H54 (cell line): ENCODE results near the gene ASB2.

ENCODE experiments used
- DNase-seq: peaks from one replicate; pipeline ENCODE4 v3.0.0; 2011; ENCODE audit warnings: low spot score, mixed read lengths; ENCODE audit not compliant: insufficient read length
- FAIRE-seq: peaks from 3 replicates; lab custom pipeline; 2011; peaks lifted over from hg19 to GRCh38; lab: Jason Lieb, UNC
- POLR2A ChIP-seq: IDR thresholded peaks from 2 replicates; pipeline ENCODE4 v1.6.1; 2011; ENCODE audit warnings: low read depth, mild to moderate bottlenecking, low read length

Gene ASB2

DNA sequence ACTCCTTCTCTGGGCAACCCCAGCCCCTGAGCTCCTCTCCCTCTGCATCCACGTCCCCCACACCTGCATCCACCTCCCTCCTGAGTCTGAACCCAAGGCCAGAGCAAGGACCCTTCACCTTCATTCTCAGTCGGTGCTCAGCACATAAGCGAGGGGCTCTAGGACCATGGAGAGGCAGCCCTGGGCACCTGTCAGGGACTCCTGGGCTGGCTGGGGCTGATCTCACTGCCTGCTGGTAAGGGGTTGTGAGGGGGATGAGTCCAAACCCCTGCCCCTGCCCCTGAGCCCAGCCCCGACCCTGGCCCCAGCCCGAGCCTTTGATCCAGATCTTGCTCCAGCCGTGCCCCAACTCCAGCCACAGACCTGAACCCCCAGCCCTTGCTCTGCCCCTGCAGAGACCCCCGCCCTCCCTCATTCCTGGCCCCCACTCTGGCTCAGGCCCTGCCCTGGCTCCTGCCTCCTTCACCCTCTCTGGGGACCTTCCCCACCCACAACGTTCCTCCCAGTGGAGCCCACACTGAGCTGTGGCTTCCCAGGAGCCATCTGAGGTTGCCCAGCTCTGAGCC is 19.8 kb upstream of the ASB2 start:
- no peak for DNase-seq

DNA sequence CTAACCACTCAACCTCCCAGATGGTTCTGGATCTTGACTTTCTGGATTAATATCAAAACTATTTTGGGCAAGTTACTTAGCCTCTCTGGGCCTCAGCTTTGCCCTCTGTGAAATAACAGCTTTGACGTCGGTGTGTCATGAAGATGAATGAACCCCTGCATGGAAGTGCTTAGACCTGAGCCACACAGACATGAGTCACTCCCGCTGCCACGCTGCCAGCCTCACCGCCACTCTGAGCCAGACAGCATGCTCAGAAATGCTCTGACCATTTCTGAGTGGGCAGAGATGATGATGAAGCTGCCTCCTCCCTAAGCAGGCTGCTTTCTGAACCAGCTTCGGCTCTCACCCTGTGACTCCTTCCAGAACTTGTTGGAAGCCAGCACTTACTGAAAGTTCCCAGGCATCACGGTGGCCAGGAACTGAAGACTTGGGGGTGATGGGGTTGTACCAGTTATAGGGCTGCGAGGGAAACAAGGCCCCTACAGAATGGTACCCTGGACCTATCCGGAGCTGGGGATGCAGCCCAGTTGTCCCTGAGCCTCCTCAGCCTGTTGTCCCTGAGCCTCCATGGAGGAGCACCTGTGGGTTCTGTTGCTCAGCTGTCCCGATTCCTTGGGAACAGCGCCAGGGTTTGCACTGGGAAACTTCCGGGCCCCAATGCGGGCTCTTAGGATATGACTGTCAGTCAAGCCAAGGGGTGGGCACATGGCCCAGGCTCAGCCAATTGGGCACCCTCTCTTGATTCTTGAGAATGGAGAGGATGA is 18.7 kb upstream of the ASB2 start:
- FAIRE-seq (peak; percentile 99), DNase-seq (peak; percentile 87)
- no peak for TF ChIP-seq POLR2A

More for the DNA sequence above, 19.8 kb upstream of the ASB2 start:
- no peak for FAIRE-seq
- no peak for TF ChIP-seq POLR2A

DNA sequence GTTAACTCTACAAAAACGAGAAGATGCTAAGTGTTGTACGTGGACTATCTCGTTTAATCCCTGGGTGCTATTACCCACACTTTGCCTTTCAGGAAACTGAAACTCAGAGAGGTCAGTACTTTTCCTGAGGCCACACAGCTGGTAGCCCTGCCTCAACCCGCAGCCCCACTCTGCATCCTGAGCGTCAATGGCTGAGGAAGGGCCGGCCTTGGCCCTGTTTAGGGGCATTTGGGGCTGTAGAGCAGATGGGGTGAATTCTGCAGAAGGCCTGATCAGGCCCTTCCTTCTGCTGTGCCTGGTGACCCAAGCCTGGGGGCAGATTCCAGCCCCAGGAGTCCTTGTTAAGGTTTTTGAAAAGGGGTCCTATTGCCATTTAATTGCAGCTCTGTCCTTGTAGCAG is 17.0 kb upstream of the ASB2 start:
- no peak for TF ChIP-seq POLR2A
- no peak for FAIRE-seq
- DNase-seq = no peak

DNA sequence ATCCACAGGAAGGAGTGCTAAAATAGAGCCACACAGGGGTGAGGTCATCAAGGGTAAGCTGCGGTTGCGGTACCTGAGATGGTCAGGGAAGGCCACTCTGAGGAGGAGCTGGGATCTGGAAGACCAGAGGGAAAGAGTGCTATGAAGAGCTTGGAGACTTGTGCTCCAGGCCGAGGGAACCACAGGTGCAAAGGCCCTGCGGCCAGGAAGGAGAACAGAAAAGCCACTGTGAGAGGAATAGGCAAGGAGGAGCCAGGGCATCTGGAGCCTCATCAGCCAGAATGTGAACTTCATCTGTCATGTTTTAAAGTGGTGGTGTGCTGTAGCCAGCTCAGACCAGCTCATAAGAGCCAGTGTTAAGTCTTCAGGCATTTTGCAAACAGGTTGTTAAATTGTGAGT is 15.3 kb upstream of the ASB2 start:
- FAIRE-seq = no peak
- DNase-seq = no peak
- TF ChIP-seq POLR2A = no peak

DNA sequence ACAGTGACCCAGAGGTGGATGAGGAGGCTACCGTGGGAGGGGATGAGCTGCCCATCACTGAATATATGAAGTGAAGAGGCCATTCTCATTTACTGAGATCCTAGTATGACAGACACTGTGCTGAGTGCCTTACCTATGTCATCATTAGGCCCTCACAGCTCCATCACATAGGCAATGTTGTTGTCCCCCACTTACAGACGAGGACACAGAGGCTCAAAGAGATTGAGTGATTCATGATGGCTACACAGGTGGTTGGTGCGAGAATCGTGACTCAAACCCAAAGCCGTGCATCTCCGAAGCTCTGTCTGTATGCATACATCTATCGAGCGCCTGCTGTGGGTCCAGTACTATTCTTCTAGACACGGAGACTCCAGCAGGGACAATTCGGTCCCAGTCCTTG is 14.8 kb upstream of the ASB2 start:
- DNase-seq (no peak), FAIRE-seq (no peak)
- TF ChIP-seq POLR2A = no peak

DNA sequence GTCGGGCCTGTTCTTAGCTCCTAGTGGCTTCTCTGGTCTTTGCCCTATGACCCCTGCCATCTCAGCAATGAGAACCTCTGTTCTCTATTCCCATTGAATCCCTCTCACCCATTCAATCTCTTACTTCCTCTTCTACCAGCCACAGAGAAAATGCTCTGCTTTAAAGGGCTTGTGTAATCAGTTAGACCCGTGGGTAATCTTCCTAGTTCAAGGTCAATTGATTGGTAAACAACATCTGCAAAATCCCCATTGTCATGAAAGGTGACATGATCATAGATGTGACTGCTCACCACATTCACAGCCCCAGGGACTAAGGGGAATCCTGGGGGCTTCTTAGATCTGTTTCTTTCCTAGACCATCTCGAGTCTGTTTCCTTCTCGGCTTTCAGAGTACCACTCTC is 13.6 kb upstream of the ASB2 start:
- no peak for FAIRE-seq
- no peak for TF ChIP-seq POLR2A
- DNase-seq = no peak

DNA sequence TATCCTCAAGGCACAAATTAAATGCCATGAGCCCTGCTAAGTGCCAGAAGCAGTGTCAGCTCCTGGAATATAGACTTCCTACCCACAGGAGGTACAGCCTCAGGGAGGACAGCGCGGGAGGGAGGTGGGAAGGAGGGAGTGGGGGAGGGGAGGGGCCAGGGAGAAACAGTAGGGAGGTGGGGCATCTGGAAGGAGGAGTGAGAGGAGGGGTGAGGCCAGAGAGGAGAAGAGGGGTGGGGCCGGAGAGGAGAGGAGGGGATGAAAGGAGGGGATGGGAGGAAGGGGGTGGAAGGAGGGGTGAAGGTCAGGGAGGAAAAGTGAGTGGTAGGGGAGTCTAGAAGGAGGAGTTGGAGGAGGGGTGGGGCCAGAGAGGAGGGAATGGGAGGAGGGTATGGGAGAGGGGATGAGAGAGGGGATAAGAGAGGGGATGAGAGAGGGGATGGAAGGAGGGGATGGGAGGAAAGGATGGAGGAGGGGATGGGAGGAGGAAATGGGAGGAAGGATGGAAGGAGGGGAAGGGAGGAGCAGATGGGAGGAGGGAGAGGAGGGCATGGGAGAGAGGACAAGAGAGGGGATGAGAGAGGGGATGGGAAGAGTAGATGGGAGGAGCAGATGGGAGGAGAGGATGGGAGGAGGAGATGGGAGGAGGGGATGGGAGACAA is 11.6 kb upstream of the ASB2 start:
- TF ChIP-seq POLR2A = no peak
- DNase-seq = no peak
- no peak for FAIRE-seq

DNA sequence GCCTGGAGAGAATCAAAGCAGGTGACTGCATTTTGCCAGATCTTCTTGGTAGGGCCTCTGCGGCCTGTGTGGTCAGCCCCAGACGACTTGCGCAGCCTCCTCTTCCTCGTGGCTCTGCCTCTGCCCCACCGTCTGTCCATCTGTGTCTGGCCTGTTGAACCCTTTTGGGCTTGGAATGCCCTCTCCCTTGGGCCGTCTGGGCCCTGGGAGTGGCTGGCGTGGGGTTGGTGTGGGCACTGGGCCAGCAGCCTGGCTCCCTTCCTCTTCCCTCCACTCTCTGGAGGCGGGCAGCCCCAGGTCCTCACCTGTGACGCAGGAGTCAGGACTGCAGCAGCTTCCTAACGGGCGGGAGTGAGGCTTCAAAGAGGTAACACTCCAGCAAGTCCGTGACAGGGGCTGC is 11.0 kb upstream of the ASB2 start:
- TF ChIP-seq POLR2A = no peak
- FAIRE-seq (no peak), DNase-seq (no peak)

DNA sequence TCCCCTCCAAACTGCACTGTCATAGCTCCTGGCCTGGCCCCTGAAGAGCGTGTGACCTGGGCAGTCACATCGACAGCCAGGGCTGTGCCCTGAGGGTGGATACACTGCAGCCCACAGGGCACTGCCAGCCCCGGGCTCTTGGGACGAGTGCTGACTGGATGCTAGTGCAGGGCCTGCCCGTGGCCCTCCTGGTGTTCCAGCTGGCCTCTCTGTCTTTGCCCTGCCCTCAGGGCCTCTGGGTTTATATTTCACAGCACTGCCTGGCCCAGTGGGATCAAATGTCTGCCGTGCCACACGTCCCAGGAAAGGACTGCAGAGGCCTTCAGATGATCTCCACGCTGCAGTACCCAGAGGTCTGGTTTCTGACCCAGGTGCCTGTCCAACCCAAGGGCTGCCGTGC is 10.6 kb upstream of the ASB2 start:
- FAIRE-seq (no peak), DNase-seq (no peak)
- no peak for TF ChIP-seq POLR2A

DNA sequence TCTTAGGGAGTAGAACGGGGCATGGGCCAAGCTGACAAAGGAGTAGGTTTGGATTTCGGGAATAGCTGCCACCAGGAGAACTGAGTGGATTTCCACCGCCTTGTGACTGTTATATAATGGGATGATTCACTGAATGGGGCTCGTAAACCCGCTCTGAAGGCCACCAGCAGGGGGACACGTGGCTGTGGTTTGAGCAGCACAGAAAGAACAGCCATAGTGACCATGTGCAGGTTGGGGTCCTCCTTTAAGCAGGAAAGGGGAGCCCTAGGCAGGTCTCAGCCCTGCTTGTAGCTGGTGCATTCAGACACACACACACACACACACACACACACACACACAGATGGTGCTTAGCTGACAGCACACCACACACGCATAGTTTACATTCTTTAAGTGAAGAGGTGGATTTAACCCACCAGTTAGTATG is 8.6 kb upstream of the ASB2 start:
- peak; percentile 87 for FAIRE-seq
- peak; percentile 72 for DNase-seq

DNA sequence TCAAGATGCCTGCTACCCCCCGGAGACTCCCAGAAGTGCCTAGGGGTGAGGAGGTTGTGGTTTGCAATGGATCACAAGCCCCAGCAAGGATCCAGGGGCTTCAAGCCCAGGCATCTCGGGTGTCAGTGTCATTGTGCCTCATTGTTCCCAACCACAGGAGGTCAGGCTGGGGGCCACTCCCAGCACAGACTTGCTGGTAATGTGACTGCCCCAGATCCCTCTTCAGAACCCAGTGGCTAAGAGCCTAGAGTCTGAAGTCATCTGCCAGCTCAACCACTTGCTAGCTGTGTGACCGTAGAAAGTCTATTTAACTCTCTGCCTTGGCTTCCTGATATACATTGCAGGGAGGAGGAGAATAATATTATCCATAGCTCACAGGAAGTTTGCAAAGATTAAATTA is 7.7 kb upstream of the ASB2 start:
- TF ChIP-seq POLR2A = no peak
- FAIRE-seq = no peak
- DNase-seq = peak; percentile 62

More for the DNA sequence above, 8.6 kb upstream of the ASB2 start:
- TF ChIP-seq POLR2A = no peak

DNA sequence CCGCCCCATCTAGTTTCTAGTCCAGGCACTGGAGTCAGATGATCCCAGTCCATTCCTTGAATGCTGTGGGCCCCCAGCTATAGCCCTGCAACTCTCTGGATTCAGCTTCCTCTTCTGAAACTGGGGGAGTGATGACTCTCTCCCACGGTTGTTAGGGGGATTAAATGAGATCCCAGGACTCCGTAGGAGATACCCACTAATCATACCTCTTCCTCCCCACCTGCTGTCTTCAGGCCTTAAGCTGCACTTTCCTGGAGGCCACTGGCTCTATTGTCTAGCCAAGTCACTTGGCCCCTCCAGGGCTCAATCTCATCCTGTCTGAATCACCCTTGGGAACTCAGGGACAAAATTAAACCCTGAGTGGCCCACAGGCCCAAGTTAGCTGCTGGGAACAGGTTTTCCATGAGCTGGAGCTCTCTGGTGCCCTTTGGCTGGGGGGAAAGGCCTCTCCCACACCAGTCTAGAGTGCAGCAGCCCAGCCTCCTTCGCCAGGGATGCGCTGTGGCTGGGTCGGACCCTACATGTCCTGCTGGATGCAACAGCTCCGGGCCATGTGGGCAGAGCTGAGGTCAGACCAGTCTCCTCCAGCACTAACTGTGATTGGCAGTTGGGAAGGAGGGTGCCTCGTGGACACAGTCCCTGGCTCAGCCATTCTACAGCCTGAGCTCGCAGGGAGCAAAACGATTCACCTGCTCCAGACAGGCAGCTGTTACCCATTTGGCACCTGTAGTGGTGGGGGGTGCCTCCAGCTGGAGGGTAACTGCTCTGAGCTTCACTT is 6.0 kb upstream of the ASB2 start:
- FAIRE-seq = no peak
- no peak for TF ChIP-seq POLR2A

DNA sequence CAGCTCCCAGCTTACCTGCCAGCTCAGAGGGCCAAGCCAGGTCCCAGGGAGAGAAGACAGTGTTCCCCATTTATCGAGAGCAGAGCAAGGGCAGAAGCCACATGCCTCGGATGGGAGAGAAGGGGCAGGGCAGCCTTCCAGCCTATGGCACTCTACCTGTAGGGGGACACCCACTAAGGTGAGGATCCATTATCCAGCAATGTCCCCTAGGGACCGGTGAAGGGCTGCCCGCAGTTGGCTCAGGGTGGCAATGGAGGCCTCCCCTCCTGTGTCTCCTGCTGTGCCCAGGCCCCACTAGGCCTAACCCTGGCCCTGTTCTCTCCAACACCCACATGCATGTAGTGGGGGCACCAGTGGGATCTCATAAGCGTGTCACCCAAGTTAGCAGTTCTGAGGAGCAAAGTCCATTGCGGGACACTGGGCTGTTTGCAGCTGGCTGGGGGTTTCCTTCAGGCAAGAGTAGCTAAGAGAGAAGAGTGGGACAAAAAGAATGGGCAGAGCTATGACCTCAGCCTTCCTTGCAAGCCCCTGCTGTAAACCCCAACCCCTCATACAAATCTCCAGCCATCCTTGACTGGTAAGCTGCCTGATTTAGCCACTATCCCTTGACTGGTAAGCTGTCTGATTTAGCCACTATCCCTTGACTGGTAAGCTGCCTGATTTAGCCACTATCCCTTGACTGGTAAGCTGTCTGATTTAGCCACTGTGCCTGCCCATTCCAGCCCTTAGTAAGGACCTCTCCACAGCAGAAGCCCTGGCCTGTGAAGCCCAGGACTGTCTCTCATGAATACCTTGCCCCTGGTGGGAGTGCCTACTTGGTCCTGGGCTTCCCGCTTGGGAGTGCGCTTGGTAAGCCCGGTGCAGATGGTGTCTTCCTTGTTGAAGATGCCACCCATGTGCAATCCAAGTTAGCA is 5.2 kb upstream of the ASB2 start:
- DNase-seq = no peak
- no peak for FAIRE-seq
- no peak for TF ChIP-seq POLR2A

More for the DNA sequence above, 6.0 kb upstream of the ASB2 start:
- no peak for DNase-seq
